HG03139 (cell line): ENCODE measurements around the gene ANAPC7.
A peak's percentile ranks its signal among the peaks of the same experiment; 100 is the strongest.
"Not testable (repeated sequence)": the region's sequence is repeated elsewhere in the genome, so short reads cannot be mapped to it uniquely, and the experiment has no call there.

ENCODE experiments used
- ATAC-seq: cut with Tn5 transposase; IDR thresholded peaks from one replicate; pipeline ENCODE4 v1.9.1; 2021; ENCODE audit not compliant: unreplicated experiment

Gene ANAPC7

DNA sequence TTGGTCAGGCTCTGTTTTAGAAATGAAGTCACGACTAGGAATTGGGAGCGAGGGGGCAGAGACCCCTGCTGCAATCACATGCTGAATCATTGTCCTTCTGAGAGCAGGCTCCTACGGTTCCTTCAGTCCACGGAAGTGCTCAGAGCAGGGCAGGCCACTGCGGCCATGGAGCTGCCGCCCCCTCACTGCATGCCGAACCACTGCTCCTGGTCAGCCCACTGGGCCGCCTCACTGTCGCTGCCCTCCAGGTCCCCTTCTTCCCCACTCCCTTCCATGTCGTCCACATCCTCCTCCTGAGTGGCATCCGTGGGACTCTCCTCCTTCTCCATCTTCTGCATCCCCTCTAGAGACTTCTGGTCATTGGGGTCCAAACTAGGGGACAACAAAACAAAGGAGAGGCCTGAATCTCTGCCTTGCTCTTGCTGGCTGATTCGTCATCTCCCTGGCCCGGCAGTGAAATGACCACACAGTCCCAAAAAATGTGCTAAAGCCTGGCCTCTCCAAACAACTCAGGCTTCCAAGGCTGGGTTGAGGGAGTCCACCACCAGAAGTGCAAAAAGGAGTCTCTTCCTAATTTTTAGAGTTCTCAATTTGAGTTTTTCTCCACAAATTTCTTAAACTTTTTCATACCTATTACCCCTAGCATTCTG, 29.4 kb downstream of the ANAPC7 start:
- ATAC-seq = no peak

- no peak for ATAC-seq
Measured at GRCh38 chr12:110373425-110373824, 30.1 kb downstream of the ANAPC7 start.

DNA sequence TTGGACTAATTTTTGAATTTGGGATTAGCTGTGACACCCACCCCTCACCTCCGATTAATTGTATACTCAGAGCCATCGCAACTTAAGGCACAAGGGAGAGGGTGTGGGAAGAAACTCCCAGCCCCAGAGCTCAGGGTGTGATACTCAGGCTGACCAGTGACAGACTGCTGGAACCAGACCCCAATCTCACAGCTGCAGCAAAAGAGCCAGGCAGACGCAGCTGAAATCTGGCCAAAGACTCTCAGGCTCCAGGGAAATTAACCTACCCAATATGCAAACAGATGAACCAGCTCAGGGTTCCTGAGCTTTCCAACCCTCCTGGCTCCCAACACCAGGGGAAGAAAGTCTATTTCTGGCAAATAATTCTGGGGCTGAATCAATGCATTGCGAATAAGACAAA, 30.5 kb downstream of the ANAPC7 start:
- no peak for ATAC-seq

DNA sequence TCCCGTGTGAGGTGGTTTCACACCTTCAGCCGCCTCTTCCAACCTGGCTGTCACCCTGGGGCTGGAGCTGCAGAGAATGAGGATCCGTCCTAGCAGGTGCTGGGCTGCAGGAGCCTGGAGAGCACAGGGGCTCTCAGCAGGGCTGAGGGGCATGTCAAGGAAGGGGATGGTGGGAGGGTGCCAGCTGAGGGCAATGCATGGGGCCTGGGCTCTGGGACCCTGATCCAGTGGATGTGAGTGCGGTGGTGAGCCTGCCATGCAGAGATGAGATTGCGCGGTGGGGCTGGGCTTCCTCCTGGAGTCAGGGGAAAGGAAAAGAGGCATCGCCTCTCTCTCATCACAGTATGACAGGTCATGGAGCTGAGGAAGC, 31.5 kb downstream of the ANAPC7 start:
- ATAC-seq = no peak

GRCh38 chr12:110371408-110372055, 32.0 kb downstream of the ANAPC7 start:
- ATAC-seq = peak; percentile 64

DNA sequence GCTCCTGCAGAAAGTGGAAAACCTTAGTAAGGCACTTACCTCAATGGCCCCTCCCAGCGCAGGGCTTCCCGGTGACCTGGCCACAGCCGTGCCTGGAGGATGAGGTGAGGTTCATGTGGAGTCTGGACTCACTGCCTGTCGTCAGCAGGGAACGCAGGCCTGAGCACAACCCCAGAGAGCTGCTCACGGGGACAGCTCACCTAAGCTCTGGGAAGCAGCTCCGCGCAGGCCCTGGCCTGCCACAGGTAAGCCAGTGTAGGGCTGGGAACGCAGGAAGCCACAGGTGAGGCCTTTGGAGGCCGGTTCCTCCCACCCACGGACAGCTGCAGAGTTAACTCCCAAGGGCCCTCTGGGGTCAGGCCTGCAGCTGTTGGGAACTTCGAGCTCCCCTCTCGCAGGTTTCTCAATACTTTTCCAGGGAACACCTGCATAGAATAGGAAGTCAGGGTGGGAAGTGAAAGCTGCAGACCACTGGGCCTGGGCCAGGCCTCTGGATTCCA, 32.7 kb downstream of the ANAPC7 start:
- ATAC-seq = no peak

DNA sequence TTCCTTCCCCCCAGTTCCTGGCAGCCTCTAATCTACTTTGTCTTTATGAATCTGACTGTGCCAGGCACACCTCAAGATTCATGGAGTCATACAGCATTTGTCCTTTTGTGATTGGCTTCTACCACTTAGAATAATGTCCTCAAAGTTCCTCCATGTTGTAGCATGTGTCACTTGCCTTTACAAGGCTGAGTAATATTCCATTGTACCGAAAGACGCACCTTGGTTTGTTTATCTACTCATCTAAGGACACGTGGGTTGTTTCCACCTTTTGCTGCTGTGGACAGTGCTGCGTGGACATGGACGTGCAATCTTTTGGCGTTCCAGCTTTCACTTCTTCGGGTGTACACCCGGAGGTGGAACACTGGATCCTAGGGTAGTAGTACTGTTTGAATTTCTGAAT, 33.5 kb downstream of the ANAPC7 start:
- ATAC-seq = no peak

DNA sequence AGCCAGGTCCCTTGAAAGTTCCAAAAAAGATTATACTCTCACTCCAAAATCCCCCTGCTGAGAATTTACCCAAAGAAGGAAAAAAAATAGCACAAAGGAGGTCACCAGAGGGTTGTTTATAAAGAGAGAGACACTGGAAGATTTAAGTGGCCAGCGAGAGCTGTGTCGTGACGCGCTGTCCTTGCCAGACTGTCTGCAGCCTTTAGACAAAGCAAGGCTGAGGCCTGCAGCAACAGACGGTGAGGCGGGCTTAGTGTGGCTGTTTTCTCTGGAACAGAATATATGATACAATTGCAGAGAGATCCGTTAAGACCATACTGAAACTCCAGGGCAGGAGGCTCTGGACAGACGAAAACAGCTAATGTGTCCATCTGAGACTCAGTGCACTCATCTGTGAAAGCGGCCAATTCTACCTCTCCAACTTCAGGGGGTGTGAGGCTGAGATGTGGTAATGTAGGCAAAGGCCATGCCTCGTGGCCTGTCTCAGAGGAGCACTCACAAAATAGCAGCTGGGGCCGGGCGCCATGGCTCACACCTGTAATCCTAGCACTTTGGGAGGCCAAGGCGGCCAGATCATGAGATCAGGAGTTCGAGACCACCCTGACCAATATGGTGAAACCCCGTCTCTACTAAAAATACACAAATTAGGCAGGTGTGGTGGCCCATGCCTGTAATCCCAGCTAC, 36.2 kb downstream of the ANAPC7 start:
- ATAC-seq = no peak

DNA sequence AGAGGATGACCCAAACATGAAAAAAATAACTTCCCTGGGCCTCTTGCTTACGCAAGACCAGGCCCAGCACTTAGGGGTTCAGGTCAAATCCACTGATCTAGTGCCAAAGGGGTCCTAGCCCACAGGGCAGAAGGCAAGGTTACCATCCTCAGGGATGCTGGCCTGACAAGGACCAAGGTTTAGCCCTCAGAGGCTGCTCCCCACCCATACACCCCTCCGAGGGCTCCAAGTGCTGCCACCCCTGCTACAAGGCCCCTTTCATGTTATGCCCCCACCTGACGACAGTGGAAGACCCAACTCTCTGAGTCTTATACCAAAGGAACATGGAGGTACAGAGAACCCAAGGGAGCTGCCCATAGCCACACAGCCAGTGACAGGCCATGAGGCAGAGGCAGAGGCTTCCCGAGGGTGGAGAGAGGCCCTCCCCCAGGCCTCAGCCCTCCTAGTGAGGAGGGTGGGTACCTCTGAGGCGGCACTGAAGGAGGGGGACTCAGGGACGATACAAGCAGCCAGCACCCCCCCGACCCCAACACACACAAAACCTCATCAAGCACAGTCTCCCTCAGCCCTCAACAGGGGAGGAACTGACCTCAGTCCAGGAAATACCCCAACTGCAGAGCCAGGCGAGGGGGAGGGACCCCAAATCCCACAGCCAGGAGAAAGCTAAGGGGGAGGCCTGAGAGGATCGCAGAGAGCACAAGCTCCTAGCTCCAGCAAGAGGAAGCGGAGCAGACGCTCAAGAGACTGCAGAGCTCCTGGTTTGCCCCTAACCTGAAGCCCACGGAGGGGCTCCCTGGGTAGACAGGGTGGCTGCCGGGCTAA, 37.0 kb downstream of the ANAPC7 start:
- ATAC-seq = no peak

DNA sequence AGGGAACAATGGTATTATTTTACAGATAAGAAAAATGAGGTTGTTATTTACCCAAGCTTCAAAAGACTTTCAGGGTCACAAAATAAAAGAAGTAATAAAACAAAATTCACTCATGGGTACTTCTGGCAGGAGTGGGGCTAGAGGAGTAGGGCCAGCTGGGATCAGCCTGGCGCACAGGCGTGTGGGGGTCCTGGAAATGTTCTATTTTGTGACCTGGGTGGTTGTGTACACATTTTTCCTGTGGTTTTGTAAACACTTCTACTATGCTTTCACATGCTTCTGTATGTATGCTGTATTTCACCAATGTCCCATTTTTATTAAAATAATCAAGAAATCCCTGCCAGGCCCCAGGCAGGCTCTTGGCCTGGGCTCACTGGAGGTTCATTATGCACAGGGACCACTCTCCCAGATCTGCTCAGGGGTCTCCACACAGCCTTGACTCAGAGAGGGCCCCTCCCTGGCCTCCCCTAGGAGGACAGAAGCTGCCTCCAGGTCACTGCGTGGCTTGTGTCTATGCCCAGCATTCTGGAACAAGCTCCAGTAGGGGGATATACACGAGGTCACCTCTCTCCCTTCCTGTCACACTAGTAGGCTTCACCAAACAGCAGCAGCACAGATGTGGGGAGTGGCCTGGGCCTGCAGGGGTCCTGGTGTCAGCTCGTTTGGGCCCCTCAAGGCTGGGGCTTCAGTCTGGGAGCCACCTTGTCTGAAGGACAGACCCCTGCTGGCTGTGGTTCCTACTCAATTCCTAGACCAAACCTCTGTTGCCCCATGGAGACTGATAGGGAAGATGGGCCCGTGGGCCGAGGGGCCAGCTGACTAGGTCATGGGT, 37.8 kb downstream of the ANAPC7 start:
- ATAC-seq = no peak

GRCh38 chr12:110361216-110361615, 42.3 kb downstream of the ANAPC7 start:
- ATAC-seq = no peak

GRCh38 chr12:110358384-110359097, 45.0 kb downstream of the ANAPC7 start:
- not testable (repeated sequence) for ATAC-seq

DNA sequence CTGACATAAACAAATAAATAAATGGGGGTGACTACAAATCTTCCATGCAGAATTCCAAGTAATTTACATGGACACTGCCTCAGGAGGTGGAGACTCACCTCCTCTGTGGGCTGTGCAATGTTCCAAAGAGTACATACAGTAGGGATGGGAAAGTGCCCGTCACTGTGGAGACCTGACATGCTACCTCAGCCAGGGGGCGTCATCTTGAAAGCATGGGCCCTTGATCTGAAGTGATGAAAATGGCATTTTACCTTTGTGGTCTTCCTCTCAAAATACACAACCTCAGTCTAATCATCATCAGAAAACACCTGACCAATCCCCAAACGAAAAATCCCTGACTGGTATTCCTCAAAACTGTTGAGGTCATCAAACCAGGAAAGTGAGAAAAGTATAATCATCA, 48.4 kb downstream of the ANAPC7 start:
- no peak for ATAC-seq

GRCh38 chr12:110354172-110354780, 49.2 kb downstream of the ANAPC7 start:
- ATAC-seq = no peak

GRCh38 chr12:110353211-110353965, 50.1 kb downstream of the ANAPC7 start:
- ATAC-seq = no peak

DNA sequence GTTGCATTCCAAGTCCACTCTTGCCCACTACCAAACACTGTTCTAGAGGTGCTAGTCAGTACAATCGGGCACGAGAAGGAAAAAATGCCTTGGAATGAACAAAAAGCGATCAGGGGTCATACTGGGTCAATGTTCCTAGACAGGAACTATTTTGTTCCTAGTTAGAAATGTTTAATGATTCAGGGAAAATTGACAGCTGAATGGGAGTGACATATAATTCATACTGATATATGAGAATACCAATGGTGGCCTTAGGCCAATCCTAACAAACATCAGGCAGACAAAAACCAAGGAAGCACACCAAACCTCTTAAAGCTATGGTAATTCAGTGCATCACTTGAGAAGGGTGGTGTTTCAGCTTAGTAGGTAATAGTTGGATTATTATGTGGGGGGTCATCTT, 51.1 kb downstream of the ANAPC7 start:
- ATAC-seq = no peak

GRCh38 chr12:110351119-110351518, 52.4 kb downstream of the ANAPC7 start:
- no peak for ATAC-seq

DNA sequence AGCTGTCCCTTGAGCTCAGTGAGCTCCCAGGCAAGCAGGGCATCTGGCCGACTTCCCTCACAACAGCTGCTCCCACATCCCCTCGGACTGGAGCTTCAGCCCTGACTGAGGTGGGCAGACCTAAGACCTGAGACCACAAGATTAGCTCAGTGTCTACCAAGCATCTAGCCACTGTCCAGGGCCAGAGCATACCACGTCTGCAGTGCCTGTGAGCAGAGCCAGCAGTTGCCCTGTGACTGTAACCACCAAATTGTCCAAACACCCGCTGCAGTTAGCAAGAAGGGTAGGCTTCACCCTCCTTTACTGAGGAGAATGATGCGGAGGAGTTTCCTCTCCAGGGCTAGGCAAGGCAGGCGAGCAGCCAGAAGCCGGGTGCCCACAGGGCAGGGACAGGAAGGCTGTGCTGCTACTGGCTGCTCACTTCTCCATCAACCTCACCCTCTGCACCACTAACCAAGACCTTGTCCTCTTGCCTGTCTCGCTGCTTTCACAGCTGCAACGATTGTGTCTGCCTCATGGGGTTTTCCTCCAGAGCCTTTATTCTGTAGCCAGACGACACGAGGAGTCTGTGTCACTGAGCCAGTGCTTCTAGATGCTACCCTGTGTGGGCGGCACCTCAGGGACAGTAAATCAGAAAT, 53.9 kb downstream of the ANAPC7 start:
- ATAC-seq = no peak
